GM12865 (cell line): Measurements from ENCODE around the gene PPIF.

Experiments used
- DNase-seq: peaks from one replicate; pipeline ENCODE4 v3.0.0; 2010; ENCODE audit warnings: low read depth
- H3K4me3 ChIP-seq: 2 replicates; pipeline ENCODE4 v1.5.1; 2011; ENCODE audit warnings: mild to moderate bottlenecking, low read depth, low read length, control low read depth
- TF ChIP-seq, protein P1 (sequence below): IDR thresholded peaks from 2 replicates; pipeline ENCODE4 v1.5.1; 2011; ENCODE audit warnings: low read length, control low read depth, low read depth, inconsistent platforms; ENCODE audit not compliant: insufficient read depth; ENCODE audit errors: missing control alignments

The PPIF gene

DNA sequence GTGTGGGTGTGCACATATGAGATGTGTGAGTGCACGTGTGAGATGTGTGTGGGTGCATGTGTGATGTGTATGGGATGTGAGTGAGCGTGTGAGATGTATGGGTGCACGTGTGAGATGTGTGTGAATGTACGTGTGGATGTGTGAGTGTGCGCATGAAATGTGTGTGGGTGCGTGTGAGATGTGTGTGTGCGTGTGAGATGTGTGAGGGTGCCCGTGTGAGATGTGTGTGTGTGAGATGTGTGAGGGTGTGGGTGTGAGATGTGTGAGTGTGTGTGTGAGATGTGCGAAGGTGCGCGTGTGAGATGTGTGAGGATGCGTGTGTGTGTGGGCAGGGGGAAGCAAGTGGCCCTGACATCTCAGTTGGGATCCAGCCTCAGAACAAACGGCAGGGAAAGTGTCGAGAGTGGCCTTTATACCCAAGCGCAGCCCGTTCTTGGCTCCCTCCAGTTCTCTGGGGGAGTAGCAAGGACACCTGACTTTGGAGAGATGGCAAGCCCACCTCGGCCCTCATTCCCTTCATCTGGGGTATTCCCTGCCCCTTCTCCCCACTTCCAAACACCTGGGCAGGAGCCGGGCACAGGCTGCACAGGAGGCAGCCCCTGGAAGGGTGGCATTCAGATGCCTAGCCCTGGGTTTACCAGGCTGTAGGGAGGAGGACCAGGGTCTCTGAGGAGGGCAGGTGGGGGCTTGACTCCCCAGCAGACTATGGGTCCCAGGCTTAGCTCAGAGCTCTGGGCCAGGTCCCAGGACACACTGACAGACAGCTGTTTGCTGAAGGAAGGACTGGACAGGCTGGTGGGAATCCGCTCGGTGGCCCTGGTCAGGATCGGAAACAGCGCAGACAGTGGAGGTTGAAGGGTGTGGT lies 31.6 kb downstream of the PPIF start:
- TF ChIP-seq, protein P1, sequence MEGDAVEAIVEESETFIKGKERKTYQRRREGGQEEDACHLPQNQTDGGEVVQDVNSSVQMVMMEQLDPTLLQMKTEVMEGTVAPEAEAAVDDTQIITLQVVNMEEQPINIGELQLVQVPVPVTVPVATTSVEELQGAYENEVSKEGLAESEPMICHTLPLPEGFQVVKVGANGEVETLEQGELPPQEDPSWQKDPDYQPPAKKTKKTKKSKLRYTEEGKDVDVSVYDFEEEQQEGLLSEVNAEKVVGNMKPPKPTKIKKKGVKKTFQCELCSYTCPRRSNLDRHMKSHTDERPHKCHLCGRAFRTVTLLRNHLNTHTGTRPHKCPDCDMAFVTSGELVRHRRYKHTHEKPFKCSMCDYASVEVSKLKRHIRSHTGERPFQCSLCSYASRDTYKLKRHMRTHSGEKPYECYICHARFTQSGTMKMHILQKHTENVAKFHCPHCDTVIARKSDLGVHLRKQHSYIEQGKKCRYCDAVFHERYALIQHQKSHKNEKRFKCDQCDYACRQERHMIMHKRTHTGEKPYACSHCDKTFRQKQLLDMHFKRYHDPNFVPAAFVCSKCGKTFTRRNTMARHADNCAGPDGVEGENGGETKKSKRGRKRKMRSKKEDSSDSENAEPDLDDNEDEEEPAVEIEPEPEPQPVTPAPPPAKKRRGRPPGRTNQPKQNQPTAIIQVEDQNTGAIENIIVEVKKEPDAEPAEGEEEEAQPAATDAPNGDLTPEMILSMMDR: no peak
- DNase-seq: no peak
- H3K4me3 ChIP-seq: no peak overlapping the region

DNA sequence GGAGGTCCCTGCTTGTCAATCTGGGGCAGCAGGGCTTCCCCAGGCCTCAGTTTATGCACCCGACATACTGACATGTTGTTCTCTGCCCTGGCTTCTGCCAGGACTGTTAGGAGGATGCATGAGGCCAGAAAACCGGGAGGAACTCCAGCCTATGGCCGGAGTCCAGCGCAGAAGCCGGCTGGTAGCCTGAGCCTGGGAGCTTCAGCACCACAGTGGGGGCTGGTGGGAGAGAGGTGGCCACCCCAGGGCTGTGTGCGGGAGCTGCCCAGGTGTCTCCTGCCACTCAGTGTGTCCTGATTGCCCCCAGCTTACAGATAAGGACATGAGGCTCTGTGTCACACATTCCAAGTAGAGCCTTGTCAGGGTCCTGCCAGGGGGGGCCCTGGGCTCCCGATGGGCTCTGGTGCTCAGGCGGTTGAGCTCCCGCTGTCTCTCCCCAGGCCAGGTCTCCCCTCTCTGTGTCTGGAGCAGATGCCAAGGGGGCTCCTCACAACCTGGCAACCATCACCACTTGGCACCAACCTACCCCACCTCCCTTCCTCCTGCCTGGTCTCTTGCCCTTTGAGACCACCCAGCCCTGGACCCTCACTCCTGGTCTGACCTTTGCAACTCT lies 32.3 kb downstream of the PPIF start:
- TF ChIP-seq, protein P1: no peak
- no peak for DNase-seq
- no peak overlapping the region for H3K4me3 ChIP-seq

DNA sequence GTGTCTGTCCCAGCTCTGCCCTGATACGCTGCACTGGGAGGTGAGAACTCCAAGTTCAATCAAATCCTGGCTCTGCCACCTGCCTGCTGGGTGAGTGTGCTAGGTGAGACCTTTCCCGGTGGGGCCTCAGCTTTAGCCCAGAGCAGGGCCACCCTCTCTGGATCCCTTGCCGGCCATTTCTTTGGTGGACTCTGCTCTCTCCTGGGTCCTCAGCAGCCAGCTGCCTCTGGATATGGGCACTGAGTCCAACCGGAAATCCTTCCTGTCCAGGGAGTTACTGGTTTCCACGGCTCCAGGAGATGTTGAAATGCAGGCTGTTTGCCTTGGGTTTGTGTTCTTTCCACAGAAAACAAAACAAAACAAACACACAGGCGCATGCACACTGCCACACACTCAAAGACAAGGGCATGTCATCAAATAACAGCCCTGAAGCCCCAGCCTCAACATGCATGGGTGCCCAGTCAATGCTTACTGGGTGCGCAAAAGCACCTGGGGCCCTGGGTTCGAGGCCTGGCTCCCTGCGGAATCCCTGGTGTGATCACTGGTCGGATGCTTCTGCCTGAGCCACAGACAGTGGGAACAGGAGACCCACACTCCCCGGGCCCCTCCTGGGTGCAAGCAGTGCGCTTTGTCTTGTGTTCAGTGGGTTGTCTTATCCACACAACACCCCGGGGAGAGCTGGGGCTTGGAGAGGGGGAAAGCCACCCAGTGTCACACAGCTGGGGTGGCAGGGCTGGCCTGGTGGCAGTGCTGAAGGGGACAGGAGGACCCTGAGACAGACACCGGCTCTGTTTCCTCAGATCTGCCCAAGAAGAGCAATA lies 33.1 kb downstream of the PPIF start:
- DNase-seq: no peak
- TF ChIP-seq, protein P1: no peak
- H3K4me3 ChIP-seq: no peak overlapping the region

DNA sequence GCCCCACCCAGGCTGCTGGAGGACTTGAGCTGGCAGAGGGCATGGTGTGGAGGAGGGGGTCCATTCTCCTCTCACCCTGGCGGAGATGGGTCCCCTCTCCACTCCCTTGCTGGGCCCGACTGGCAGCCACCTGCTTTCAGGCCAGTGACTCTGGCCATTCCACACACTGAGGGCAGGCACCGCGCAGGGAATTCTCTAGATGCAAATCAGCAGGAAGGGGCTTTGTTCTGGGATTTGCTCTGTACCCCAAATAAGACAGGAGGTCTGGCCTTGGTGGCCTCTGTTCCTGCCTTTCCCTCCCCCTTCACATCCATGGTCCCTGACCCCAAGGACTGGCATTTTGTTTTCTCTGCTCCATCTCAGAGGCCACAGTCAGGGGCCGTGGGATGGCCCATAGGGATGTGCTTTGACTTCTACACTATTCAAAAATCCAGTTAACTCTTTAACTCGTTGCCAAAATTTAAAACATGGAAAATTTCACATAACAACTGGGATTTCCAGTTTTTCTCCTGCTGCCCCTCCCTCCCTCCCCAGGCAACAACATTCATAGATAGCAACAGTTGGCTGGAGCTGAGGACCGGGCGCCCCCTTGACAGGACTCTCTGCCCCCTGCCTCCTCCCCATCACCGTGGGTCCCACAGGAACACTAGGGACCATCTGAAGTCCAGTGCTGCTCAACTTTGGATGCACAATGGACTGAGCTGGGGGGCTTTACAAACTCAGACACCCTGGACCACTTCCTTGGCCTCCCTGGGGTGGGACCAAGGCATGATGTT lies 33.9 kb downstream of the PPIF start:
- H3K4me3 ChIP-seq: no peak overlapping the region
- TF ChIP-seq, protein P1: no peak
- no peak for DNase-seq

DNA sequence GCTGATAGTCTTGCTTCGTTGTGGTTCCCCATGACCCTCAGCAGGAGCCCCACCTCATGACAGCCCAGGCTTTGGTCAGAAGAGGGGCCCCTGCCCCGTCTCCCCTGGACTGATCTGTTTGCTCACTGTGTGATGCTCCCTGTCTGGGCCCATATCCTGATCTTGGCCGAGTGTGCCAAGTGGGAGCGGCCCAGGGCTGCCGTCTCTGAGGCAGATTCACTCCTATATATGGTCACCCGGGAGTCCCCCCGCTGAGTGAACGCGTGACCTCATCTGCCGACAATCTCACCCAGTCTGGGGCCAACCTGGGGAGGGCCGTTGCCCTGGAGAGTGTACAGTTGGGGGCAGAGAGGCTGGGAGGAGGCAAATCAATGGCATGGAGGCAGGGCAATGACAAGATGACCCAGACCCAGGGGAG lies 34.5 kb downstream of the PPIF start:
- TF ChIP-seq, protein P1: no peak
- no peak for DNase-seq
- H3K4me3 ChIP-seq: no peak overlapping the region

DNA sequence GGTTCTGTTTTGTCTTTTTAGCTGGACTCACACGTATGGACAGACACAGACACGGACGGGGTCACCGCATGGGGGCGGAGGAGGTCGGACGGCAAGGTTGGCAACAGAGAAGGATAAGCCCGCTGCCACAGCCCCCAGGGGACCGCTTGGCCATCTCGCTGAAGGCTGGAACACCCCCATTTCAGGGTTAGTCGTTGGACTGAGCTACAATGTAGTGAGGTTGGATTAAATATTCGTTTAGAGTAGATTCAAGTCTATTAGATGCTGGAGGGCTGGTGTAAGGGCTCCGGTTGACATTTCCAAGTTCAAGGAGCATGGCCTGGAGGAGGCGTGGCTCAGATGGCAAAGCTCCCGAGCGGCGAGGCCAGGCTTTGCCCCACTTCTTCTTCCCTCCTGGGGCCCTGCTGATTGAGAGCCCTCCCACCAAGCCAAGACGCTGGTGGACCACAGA lies 35.2 kb downstream of the PPIF start:
- no peak overlapping the region for H3K4me3 ChIP-seq
- TF ChIP-seq, protein P1: no peak
- no peak for DNase-seq
